Ecto neural progenitor cell (in vitro differentiated cells): ENCODE data around the gene CALR3.
"Not testable (repeated sequence)": the region's sequence is repeated elsewhere in the genome, so short reads cannot be mapped to it uniquely, and the experiment has no call there.

Experiments used
- DNase-seq: peaks from one replicate; pipeline ENCODE4 v3.0.0-alpha.2; 2018; ENCODE audit warnings: low spot score

CALR3 gene

GRCh38 chr19:16496613-16496983 lies 631 bp upstream of the CALR3 start:
- no peak for DNase-seq

- DNase-seq, result not testable (repeated sequence)
Observed at GRCh38 chr19:16486476-16486875, 9.5 kb downstream of the CALR3 start.

GRCh38 chr19:16482745-16483144 lies 13.2 kb downstream of the CALR3 start:
- no peak for DNase-seq

GRCh38 chr19:16477311-16477710 lies 18.7 kb downstream of the CALR3 start:
- DNase-seq, result no peak

GRCh38 chr19:16476401-16476800 lies 19.6 kb downstream of the CALR3 start:
- DNase-seq, result no peak

GRCh38 chr19:16473875-16474392 lies 22.0 kb downstream of the CALR3 start:
- DNase-seq, result no peak

- DNase-seq, result no peak
Observed at GRCh38 chr19:16472992-16473391, 23.0 kb downstream of the CALR3 start.

- DNase-seq, result not testable (repeated sequence)
Observed at GRCh38 chr19:16472559-16472899, 23.4 kb downstream of the CALR3 start.

- DNase-seq, result no peak
Observed at GRCh38 chr19:16470911-16471811, 24.8 kb downstream of the CALR3 start.

GRCh38 chr19:16470541-16470910 lies 25.4 kb downstream of the CALR3 start:
- DNase-seq, result no peak

GRCh38 chr19:16467581-16467980 lies 28.4 kb downstream of the CALR3 start:
- no peak for DNase-seq

GRCh38 chr19:16466802-16467427 lies 29.1 kb downstream of the CALR3 start:
- not testable (repeated sequence) for DNase-seq

- no peak for DNase-seq
Observed at GRCh38 chr19:16465239-16465638, 30.7 kb downstream of the CALR3 start.

- DNase-seq, result no peak
Observed at GRCh38 chr19:16463991-16464575, 31.9 kb downstream of the CALR3 start.

- DNase-seq, result no peak
Observed at GRCh38 chr19:16463341-16463990, 32.5 kb downstream of the CALR3 start.

GRCh38 chr19:16462757-16463250 lies 33.2 kb downstream of the CALR3 start:
- DNase-seq, result no peak

- DNase-seq, result no peak
Observed at GRCh38 chr19:16461630-16462051, 34.3 kb downstream of the CALR3 start.

GRCh38 chr19:16460454-16460853 lies 35.5 kb downstream of the CALR3 start:
- DNase-seq, result no peak

- DNase-seq, result no peak
Observed at GRCh38 chr19:16459680-16460079, 36.3 kb downstream of the CALR3 start.

GRCh38 chr19:16458391-16459341 lies 37.3 kb downstream of the CALR3 start:
- no peak for DNase-seq

GRCh38 chr19:16457954-16458331 lies 38.0 kb downstream of the CALR3 start:
- no peak for DNase-seq
